HG02852 (cell line): ENCODE results near the gene DICER1.
"Not testable (repeated sequence)": the region's sequence is repeated elsewhere in the genome, so short reads cannot be mapped to it uniquely, and the experiment has no call there.

ENCODE experiments used
- ATAC-seq: cut with Tn5 transposase; IDR thresholded peaks from one replicate; pipeline ENCODE4 v1.9.1; 2021; ENCODE audit warnings: mild to moderate bottlenecking, moderate library complexity; ENCODE audit not compliant: unreplicated experiment

DICER1 gene

GRCh38 chr14:95150910-95151309, 6.4 kb downstream of the DICER1 start:
- no peak for ATAC-seq

DNA sequence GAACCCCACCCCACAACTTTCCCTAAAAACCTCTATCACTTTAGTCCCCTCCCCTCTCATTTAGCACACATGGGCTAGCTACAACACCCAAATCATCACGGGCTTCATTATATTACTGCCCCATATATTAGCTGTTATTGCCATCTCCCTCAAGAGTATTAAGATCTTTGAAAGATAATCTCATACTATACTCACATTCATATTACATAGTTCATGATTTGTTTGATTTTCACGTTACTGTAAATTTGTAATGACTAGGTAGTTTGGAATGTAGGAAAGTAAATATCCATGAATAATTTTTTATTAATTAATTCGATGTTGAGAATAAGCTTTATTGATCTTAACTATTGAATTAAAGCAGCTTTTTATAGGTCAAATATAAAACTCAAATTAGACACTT, 7.9 kb downstream of the DICER1 start:
- no peak for ATAC-seq

GRCh38 chr14:95147597-95147996, 9.7 kb downstream of the DICER1 start:
- no peak for ATAC-seq

DNA sequence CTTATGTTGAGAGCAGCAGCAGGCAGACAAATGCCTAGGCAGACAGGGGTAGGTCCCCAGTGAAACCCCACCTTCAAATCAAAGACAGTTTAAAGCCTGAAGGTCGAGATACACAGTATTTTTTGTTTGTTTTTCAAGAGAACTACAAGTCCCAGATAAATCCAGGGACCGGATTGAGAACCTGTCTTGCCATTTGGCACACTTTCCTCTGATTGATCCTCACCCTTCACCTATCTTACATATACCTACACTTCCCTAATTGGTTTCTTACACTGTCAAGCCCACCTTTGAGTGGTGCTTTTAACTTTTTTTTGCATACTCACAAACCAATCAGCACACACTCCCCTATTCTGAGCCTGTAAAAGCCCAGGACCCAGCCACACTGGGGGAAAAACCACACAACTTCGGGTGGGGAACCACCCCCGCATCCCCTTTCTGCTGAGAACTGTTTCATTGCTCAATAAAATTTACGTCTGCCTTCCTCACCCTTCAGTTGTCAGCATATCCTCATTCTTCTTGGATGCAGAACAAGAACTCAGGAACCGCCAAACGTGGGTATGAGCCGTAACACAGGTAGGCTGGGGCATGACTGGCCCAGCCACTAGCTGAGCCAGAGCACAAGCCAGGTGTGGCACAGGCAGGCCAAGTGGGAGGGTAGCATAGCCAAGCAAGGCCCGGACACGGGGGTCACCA, 11.1 kb downstream of the DICER1 start:
- ATAC-seq: no peak

DNA sequence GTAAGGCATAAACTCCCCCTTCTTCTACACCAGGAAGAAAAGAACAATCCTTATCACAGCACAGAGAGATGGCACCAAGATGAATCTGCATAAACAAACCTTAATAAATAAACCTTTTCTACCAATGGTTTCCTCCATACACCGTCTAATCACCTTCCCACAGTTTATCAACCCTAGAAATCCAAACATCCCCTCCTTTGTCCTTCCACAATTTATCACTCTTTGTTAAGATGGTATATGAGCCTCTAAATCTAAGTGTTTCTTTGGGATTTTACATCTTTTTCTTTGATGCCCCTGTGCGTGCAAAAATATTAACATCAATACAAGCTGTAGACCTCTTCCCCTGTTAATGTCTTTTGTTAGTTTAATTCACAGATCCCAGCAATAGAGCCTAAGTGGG, 12.5 kb downstream of the DICER1 start:
- ATAC-seq: no peak

GRCh38 chr14:95143808-95144620, 13.3 kb downstream of the DICER1 start:
- no peak for ATAC-seq

DNA sequence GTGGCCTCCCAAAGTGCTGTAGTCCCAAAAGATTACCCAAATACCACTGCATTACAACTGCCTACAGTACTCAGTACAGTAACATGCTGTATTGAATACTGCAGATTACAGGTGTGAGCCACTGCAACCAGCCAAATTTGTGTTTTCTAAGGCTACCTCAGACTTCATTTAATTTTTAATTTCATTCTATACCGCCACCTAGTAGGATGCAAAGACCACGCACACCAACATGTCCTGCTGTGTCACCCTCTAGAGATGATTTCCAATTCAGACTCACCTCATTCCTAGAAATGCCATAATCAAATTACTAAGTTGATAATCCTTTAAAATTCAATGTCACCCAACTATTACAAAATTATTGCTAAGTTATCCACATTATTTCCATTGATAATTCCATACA, 15.1 kb downstream of the DICER1 start:
- ATAC-seq: no peak

GRCh38 chr14:95141684-95142083, 15.6 kb downstream of the DICER1 start:
- no peak for ATAC-seq

DNA sequence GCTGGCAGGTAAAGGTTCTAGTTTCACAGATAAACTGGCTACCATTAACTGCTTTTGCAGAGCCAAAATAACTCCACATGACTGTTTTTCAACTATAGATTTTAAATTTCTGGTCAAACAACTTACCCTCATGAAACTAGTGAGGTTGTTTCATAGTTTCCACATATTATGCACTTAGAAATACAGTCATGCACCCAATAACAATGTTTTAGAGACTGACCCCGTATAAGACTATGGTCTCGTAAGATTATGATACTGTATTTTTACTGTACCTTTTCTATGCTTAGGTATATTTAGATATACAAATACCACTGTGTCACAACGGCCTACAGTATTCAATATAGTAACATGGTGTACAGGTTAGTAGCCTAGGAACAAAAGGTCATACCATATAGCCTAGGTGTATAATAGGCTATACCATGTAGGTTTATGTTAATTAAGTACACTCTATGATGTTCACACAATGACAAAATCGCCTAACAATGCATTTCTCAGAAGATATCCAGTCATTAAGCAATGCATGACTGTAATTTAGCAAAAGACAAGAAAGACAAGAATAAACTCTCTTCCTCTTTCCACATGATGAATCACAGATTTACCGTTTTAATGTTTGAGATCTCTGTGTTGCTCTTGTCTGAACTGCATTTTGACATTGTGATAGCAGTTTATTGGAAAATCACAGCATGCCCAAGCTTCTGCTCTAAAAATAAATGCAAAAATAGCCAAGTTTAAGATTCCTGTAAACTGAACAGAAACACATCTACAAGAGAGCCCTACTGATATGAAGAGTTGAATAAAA, 17.1 kb downstream of the DICER1 start:
- ATAC-seq: no peak

DNA sequence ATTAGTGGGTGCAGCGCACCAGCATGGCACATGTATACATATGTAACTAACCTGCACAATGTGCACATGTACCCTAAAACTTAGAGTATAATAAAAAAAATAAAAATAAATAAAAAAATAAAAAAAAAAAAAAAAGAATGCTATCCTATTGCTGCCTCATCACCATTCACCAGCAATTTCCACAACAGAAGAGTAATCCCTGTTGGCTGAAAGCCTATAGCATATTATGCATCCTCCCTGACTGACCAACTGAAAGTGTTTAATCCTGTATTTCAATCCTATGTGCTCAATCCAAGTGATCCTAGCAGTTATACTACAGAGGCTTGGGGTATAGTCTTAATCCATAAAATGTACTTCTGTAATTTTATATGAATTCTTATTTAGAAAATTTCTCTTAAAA, 18.5 kb downstream of the DICER1 start:
- ATAC-seq: no peak

DNA sequence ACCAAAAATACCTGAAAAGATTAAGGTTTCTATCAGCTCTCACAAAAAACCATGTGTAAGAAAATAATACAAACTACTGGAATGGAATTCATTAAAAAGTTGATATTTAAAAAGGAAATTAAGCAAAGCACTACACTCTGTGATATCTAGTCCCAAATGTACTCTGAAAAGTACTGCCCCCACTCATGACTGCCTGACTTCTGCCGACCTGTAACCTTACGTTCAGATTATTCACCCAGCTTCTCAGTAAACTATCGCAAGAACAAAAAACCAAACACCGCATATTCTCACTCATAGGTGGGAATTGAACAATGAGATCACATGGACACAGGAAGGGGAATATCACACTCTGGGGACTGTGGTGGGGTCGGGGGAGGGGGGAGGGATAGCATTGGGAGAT, 18.9 kb downstream of the DICER1 start:
- ATAC-seq: not testable (repeated sequence)

DNA sequence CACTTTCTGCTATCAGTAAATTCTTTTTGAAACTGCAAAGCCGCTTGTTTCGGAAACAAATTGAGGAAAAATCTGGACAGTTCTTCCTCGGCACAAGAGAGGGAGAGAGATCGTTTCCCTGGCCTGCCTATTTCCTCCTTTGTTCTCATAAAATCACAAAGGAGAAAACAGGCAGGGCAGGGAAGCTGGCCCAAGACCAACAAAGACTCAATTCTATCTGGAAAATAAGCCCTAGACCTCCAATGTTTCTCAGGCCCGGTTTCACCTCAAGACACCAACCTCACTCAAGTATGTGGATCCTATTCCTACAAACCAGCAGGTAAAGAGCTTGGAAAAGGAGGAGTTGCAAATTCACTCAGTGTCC, 19.5 kb downstream of the DICER1 start:
- ATAC-seq: no peak

DNA sequence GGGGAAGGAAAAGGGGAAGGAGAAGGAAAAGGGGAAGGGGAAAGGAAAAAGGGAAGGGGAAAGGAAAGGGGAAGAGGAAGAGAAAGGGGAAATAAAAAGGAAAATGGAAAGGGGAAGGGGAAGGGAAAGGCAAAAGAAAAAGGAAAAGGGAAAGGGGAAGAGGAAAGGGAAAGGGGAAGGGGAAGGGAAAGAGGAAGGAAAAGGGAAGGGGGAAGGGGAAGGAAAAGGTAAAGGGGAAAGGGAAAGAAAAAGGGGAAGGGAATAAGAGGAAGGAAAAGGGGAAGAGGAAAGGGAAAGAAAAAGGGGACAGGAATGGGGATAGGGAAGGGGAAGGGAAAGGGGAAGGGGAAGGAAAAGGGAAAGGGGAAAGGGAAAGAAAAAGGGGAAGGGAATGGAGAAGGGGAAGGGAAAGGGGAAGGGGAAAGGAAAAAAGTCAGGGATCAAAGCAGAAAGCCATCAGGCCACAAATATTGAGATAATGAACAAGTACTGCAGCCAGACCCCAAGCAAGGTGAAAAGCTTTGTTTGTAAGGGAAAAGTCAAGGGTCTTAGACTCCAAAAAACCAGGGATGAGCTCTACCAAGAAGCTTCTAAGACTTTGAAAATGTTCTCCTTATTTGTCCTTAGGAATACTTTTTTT, 20.0 kb downstream of the DICER1 start:
- ATAC-seq: no peak

DNA sequence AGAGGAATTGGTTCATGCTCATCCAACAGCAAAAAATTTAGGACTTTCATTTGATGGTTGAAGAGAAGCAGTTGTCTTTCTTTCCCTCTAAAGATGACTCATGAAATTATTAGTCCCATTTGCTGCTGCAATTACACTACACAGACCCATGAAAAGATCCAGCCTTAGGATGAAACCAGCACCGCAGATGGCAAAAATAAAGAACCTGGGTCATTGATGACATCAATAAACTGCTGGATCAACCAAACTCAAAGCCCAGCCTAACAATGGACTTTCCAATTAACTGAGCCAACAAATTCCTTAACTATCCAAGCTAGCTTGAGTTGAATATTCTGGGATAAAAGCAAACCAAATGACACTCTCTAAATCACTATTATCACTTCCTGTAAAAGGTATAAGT, 20.7 kb downstream of the DICER1 start:
- ATAC-seq: no peak

- ATAC-seq: no peak
Measured at GRCh38 chr14:95134304-95134933, 22.9 kb downstream of the DICER1 start.

DNA sequence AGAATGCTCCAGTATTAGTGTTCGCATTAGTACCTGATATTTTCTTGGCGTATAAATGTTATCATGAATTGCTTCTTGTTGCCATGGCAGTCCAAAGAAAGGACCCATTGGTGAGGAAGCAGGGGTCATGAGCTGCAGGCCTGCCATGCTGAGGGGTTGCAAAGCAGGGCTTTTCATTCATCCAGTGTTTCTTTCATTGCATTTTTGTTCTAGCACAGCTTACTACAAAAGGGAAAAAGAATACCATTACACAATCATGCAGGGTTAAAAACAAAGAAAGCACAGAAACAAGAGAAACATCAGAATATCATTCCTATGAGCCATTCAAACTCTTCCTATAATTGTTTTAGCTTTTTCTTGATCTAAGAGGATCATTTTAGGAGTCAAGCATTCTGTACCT, 24.0 kb downstream of the DICER1 start:
- no peak for ATAC-seq

DNA sequence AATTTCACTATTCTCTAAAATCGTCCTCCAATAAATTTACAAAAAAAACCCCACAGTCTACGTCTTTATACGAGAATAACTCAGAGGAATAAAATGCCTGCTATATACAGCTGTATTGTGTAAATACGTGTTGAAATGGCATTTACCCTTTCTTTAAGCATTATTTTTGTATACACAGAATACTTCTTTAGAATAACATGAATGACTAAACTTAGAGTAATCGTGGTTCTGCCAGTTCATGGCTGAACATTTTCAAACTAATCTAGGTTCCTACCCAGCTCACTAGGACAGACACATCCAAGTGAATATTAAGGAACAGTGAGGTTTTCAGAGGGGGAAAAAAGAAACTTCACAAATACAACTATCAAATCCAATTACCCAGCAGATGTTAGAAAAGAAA, 24.6 kb downstream of the DICER1 start:
- ATAC-seq: no peak

GRCh38 chr14:95130549-95130948, 26.8 kb downstream of the DICER1 start:
- no peak for ATAC-seq

- no peak for ATAC-seq
Measured at GRCh38 chr14:95128140-95128539, 29.2 kb downstream of the DICER1 start.

- ATAC-seq: no peak
Measured at GRCh38 chr14:95127531-95127911, 29.8 kb downstream of the DICER1 start.
